ENCODE results near the gene KRTAP15-1.

The KRTAP15-1 gene

GRCh38 chr21:30482130-30482529 lies 42.1 kb downstream of the KRTAP15-1 start:
- no peak for TF ChIP-seq REST (IDR thresholded peaks at IDR 0.05; ENCODE audit: insufficient read depth in 1 of 2, low read depth in 2 of 2, low read length in 2 of 2)

- TF ChIP-seq SIN3A (IDR thresholded peaks at IDR 0.05; ENCODE audit: borderline replicate concordance, insufficient read depth, low read length) = no peak
- TF ChIP-seq REST (IDR thresholded peaks at IDR 0.05; ENCODE audit: insufficient read depth in 1 of 2, low read depth in 2 of 2, low read length in 2 of 2) = no peak
- TF ChIP-seq FOXP2 (optimal IDR thresholded peaks at IDR 0.05; ENCODE audit: borderline replicate concordance, extremely low read depth, extremely low read length, insufficient read depth) = no peak
- no peak for TF ChIP-seq TAF1 (IDR thresholded peaks at IDR 0.05; ENCODE audit: borderline replicate concordance, insufficient read depth, low read length)
- TF ChIP-seq POLR2AphosphoS5 (IDR thresholded peaks at IDR 0.05; ENCODE audit: low read depth, low read length) = no peak
Observed at GRCh38 chr21:30486180-30486579, 46.1 kb downstream of the KRTAP15-1 start.

GRCh38 chr21:30487336-30487735 lies 47.3 kb downstream of the KRTAP15-1 start, which contains the start of gene KRTAP19-2:
TSS of gene KRTAP19-2 (minus strand) at chr21:30487436. CDS start at chr21:30487348, 88 bp downstream.
- TF ChIP-seq POLR2AphosphoS5 (IDR thresholded peaks at IDR 0.05; ENCODE audit: low read depth, low read length) (no peak), FOXP2 (optimal IDR thresholded peaks at IDR 0.05; ENCODE audit: borderline replicate concordance, extremely low read depth, extremely low read length, insufficient read depth) (no peak), REST (IDR thresholded peaks at IDR 0.05; ENCODE audit: insufficient read depth in 1 of 2, low read depth in 2 of 2, low read length in 2 of 2) (no peak), SIN3A (IDR thresholded peaks at IDR 0.05; ENCODE audit: borderline replicate concordance, insufficient read depth, low read length) (no peak), TAF1 (IDR thresholded peaks at IDR 0.05; ENCODE audit: borderline replicate concordance, insufficient read depth, low read length) (no peak)
